DOHH2 (cell line): Measurements from ENCODE around the gene PHRF1.

ENCODE experiments used
- CTCF ChIP-seq: fragments of 200-600 bp; sonication (generic); IDR thresholded peaks from one replicate; pipeline ENCODE4 v1.5.1; 2014; ENCODE audit warnings: antibody characterized with exemption, mild to moderate bottlenecking, low read depth, low read length; ENCODE audit not compliant: poor library complexity, severe bottlenecking
- EZH2phosphoT487 ChIP-seq: fragments of 200-600 bp; sonication (generic); IDR thresholded peaks from 2 replicates; pipeline ENCODE4 v1.6.1; 2017; ENCODE audit warnings: borderline replicate concordance, mild to moderate bottlenecking, antibody characterized with exemption, low read length, moderate library complexity, mixed read lengths

- no peak for TF ChIP-seq CTCF
- no peak for TF ChIP-seq EZH2phosphoT487
These were observed 80.2 kb downstream of the PHRF1 start for GRCh38 chr11:656426-656825.
